Prostate gland (tissue), 2 donors: ENCODE measurements around the gene RAPGEF4.

Source experiments
- CTCF ChIP-seq, 4 experiments: fragments of 200-600 bp in 2 of 4; fragments of 450-650 bp in 2 of 4; sonication (generic) in 2 of 4; IDR thresholded peaks; 1 replicate in 3 of 4; 2 replicates in 1 of 4; pipeline ENCODE4 v1.5.1; 2016 to 2019; ENCODE audit warnings: antibody characterized with exemption in 4 of 4, mild to moderate bottlenecking in 2 of 4, moderate library complexity in 2 of 4
- POLR2A ChIP-seq: fragments of 450-650 bp; IDR thresholded peaks from one replicate; pipeline ENCODE4 v1.6.1; 2016; ENCODE audit warnings: antibody characterized with exemption, mild to moderate bottlenecking
- POLR2AphosphoS5 ChIP-seq: sonication (generic); formaldehyde crosslinking; IDR thresholded peaks from one replicate; pipeline ENCODE4 v1.6.1; 2017; ENCODE audit warnings: antibody characterized with exemption

- TF ChIP-seq POLR2A (no peak), CTCF (IDR thresholded peaks at IDR 0.05) (no peak), POLR2AphosphoS5 (no peak)
Observed at GRCh38 chr2:173049831-173050230, 314.2 kb downstream of the RAPGEF4 start.
